Right ventricle myocardium inferior (tissue), 1 donor: ENCODE data around the gene MMP2. TPM values are rescaled to one million over a fixed set of nuclear protein-coding genes. Genes with fewer than 3 reads are reported as not detected.

Experiments
- ATAC-seq: fragments of 200-7000 bp; cut with Tn5 transposase; one replicate; pipeline ENCODE4 v1.9.1; 2020; ENCODE audit warnings: mild to moderate bottlenecking, moderate library complexity
- DNase-seq: peaks from one replicate; pipeline ENCODE4 v3.0.0; 2021; ENCODE audit errors: missing footprints
- intact Hi-C: fragments of 100-400 bp; cut with DNase I; formaldehyde crosslinking; loops from one replicate; pipeline ENCODE4 v1.11.0; 2022
- total RNA-seq: library from RNA; stranded (reverse); fragmentation: NEBNext Ultra II Directional; extraction: Animal tissue kit (Norgen Biotek cat#: 25700); gene quantifications from one replicate; pipeline ENCODE4 v1.2.1, GENCODE V29; 2021
- donor health status: DM: no; HTN: yes; CAD: no; lungs with severe emphysema.

MMP2 gene
- total RNA-seq, 1 donor from 2014 or later: 135 TPM

GRCh38 chr16:55466209-55466608, 12.8 kb upstream of the MMP2 start:
- DNase-seq: no peak
- intact Hi-C loops: loop anchor here (5.0 kb wide), 3 partner anchors 36 to 376 kb away; no protein-coding TSS in a partner anchor

GRCh38 chr16:55467898-55468297, 11.1 kb upstream of the MMP2 start:
- ATAC-seq: no peak
- intact Hi-C loops: loop anchor here (5.0 kb wide), 3 partner anchors 34 to 374 kb away; no protein-coding TSS in a partner anchor
- DNase-seq: no peak

More at GRCh38 chr16:55466209-55466608, 12.8 kb upstream of the MMP2 start:
- ATAC-seq: no peak

- ATAC-seq (no peak), DNase-seq (no peak)
- intact Hi-C loops: loop anchor here (5.0 kb wide), 3 partner anchors 34 to 374 kb away; no protein-coding TSS in a partner anchor
Observed at GRCh38 chr16:55468352-55468990, 10.5 kb upstream of the MMP2 start.

- DNase-seq: no peak
- ATAC-seq: no peak
- intact Hi-C loops: loop anchor here (5.0 kb wide), 3 partner anchors 32 to 372 kb away; no protein-coding TSS in a partner anchor
Observed at GRCh38 chr16:55469821-55470532, 9.0 kb upstream of the MMP2 start.

GRCh38 chr16:55470533-55471371, 8.2 kb upstream of the MMP2 start:
- DNase-seq (no peak), ATAC-seq (peak; percentile 61)
- intact Hi-C loops: no loop called here

DNA sequence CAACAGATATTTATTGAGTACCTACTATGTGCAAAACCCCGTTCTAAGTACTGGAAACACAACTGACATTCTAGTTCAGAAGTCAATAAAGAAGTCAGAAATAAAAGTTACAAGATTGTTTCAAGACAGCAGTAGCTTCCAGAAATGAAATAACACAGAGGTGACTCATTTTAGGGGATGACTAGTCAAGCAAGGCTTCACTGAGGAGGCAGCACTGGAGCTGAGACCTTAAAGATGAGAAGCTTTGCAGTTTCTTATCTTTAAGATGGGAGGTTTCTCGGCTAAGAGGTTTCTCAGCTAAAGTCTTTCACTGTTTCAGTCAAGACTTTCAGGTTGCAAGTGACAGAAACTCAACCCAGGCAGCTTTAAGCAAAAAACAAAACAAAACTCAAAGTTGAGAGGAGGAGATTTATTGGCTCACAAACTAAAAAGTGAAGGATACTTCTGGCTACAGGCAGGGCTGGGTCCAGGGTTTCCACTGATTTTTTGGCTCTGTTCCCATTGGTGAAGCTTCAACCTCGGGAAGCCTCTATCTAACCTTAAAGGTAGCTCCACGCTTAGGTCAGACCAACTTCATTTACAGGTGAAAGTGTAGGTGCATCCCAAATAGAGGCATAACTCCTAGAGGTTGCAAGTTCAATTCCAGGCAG, 7.4 kb upstream of the MMP2 start:
- ATAC-seq: no peak
- intact Hi-C loops: no loop called here
- DNase-seq: no peak

DNA sequence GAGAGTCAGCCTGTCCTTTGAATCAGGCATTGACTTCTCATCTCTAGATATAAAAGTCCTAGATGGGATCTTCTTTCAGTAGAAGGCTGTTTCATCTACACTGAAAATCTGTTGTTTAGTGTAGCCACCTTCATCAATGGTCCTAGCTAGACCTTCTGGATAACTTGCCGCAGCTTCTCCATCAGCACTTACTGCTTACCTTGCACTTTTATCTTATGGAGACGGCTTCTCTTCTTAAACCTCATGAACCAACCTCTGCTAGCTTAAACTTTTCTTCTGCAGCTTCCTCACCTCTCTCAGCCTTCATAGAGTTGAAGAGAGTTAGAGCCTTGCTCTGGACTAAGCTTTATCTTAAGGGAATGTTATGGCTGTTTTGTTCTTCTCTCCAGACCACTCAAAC, 5.4 kb upstream of the MMP2 start:
- intact Hi-C loops: no loop called here
- DNase-seq: no peak
- ATAC-seq: no peak

GRCh38 chr16:55474821-55475220, 4.2 kb upstream of the MMP2 start:
- no peak for DNase-seq
- intact Hi-C loops: no loop called here
- ATAC-seq: no peak

GRCh38 chr16:55475919-55476318, 3.1 kb upstream of the MMP2 start:
- intact Hi-C loops: no loop called here

DNA sequence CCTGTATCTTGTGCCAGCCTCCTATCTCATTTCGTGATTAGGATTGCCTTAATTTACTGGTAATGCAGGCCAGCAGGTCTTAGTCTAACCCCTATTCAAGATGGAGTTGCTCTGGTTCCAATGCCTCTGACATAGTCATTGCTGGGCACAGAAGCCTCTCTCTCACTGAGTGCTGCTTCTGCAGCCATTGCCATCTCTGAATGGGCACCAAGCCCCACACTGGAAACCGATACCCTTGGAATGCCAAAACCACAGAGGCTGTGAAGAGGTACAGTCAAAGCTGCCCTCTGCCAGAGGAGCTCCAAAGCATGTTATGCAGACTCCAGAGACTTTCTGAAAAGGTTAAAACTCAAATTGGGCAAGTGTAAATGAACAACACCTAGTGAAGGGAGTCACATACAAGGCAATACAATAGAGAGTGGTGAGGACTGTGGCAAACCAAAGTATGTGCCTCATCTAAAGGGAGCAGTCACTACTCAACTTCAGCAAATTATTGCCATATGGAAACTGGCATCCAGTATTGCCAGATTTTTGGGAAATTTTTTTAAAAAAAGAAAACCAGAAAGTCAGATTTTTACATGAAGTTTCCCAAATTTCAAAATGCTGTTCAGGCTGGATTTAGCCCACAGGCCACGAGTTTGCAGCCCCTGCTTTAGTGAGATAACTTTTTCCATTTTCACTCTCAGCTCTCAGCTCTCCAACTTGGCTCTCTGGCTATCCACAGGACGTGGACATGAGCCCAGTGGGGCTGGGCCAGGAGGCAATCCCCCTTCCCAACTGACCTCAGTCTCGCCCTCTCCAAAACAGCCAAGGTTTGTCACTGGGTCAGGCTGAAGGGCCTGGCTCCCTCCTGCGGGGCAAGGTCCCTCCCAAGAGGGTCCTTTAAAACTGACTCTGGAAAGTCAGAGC, 2.1 kb upstream of the MMP2 start:
- intact Hi-C loops: no loop called here
- peak; percentile 74 for DNase-seq
- peak; percentile 55 for ATAC-seq

More at GRCh38 chr16:55475919-55476318, 3.1 kb upstream of the MMP2 start:
- no peak for DNase-seq
- ATAC-seq: peak; percentile 46

- no peak for ATAC-seq
Observed at GRCh38 chr16:55477736-55478135, 1.3 kb upstream of the MMP2 start.

GRCh38 chr16:55479430-55480140, 587 bp downstream of the MMP2 start:
- intact Hi-C loops: no loop called here
- ATAC-seq (no peak), DNase-seq (no peak)

More at GRCh38 chr16:55477736-55478135, 1.3 kb upstream of the MMP2 start:
- no peak for DNase-seq
- intact Hi-C loops: no loop called here

GRCh38 chr16:55480228-55480655, 1.2 kb downstream of the MMP2 start:
- ATAC-seq (peak; percentile 68), DNase-seq (peak; percentile 94)
- intact Hi-C loops: no loop called here

- intact Hi-C loops: no loop called here
- ATAC-seq (no peak), DNase-seq (no peak)
Observed at GRCh38 chr16:55481023-55481422, 2.0 kb downstream of the MMP2 start.

GRCh38 chr16:55482056-55482455, 3.1 kb downstream of the MMP2 start:
- DNase-seq (no peak), ATAC-seq (no peak)
- intact Hi-C loops: no loop called here

GRCh38 chr16:55487048-55487803, 8.2 kb downstream of the MMP2 start:
- intact Hi-C loops: no loop called here
- peak; percentile 65 for ATAC-seq
- no peak for DNase-seq
